ENCODE measurements around the gene ASAP2.

DNA sequence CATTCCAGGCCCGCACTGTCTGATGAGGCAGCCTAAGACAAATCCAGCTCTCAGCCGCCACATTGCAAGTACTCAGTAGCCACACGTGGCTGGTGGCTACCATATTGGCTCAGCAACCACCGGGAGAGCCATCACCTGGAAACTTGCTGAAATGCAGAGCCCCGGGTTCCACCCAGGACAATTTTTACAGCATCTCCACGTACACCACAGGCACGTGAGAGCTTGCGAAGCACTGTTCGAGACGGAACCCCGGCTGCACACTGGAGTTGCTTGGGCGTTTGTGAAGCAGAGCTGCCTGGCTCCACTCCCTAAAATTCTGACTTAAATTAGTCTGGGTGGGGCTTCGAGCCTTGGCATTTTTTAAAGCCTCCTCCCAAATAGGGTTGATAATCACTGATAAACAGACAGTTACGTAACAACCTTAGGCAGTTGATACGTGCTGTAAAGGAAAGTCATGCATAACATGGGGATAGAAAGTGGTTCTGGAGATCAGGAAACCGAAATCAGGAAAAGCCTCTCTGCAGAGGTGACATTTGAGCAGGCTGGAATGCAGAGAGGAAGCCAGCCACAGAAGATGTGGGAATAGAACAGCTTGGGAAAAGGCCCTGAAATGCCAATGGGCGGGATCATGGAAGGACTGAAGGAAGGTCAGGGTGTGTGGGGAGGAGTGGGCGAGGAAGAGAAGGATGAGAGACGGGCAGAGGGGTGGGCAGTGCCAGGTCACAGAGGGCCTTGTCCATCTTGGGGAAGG, 6.2 kb downstream of the ASAP2 start:
- TF ChIP-seq, protein P1, sequence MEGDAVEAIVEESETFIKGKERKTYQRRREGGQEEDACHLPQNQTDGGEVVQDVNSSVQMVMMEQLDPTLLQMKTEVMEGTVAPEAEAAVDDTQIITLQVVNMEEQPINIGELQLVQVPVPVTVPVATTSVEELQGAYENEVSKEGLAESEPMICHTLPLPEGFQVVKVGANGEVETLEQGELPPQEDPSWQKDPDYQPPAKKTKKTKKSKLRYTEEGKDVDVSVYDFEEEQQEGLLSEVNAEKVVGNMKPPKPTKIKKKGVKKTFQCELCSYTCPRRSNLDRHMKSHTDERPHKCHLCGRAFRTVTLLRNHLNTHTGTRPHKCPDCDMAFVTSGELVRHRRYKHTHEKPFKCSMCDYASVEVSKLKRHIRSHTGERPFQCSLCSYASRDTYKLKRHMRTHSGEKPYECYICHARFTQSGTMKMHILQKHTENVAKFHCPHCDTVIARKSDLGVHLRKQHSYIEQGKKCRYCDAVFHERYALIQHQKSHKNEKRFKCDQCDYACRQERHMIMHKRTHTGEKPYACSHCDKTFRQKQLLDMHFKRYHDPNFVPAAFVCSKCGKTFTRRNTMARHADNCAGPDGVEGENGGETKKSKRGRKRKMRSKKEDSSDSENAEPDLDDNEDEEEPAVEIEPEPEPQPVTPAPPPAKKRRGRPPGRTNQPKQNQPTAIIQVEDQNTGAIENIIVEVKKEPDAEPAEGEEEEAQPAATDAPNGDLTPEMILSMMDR (IDR thresholded peaks at IDR 0.05; ENCODE audit: low read length) = no peak
- TF ChIP-seq EZH2 (IDR thresholded peaks at IDR 0.05; ENCODE audit: borderline replicate concordance, low read length) = no peak
